22Rv1 (cell line): Measurements from ENCODE around the gene BEX1.
"Not testable (repeated sequence)": the region's sequence is repeated elsewhere in the genome, so short reads cannot be mapped to it uniquely, and the experiment has no call there.

Experiments
- H3K27ac ChIP-seq: fragments of 450-650 bp; 2 replicates; pipeline ENCODE4 v1.5.1; 2017
- ZFX ChIP-seq: fragments of 450-650 bp; IDR thresholded peaks from 2 replicates; pipeline ENCODE4 v1.6.1; 2017; ENCODE audit warnings: antibody characterized with exemption, borderline replicate concordance
- TF ChIP-seq, protein P1 (sequence below): fragments of 450-650 bp; IDR thresholded peaks from 2 replicates; pipeline ENCODE4 v1.5.1; 2017; ENCODE audit warnings: mild to moderate bottlenecking

Gene BEX1

DNA sequence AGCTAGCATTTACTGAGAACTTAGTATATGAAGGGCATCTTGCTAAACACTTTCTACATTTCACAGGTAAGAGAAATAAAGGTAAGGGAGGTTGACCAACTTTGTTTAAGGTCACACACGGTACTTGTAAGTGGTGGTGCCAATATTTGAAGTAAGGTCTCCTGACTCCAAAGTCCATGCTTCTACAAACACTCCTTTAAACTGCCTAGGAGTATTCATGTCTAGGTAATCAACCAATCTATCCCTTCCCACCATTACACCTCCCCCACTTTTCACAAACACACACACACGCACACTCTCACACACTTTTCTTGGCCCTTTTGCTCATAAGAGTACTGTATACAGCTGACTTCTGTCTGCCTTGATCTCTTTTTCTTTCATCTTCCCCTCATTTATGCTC lies 7.1 kb downstream of the BEX1 start:
- TF ChIP-seq ZFX: no peak
- TF ChIP-seq, protein P1, sequence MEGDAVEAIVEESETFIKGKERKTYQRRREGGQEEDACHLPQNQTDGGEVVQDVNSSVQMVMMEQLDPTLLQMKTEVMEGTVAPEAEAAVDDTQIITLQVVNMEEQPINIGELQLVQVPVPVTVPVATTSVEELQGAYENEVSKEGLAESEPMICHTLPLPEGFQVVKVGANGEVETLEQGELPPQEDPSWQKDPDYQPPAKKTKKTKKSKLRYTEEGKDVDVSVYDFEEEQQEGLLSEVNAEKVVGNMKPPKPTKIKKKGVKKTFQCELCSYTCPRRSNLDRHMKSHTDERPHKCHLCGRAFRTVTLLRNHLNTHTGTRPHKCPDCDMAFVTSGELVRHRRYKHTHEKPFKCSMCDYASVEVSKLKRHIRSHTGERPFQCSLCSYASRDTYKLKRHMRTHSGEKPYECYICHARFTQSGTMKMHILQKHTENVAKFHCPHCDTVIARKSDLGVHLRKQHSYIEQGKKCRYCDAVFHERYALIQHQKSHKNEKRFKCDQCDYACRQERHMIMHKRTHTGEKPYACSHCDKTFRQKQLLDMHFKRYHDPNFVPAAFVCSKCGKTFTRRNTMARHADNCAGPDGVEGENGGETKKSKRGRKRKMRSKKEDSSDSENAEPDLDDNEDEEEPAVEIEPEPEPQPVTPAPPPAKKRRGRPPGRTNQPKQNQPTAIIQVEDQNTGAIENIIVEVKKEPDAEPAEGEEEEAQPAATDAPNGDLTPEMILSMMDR: no peak
- peak overlapping the region; percentile 81 for H3K27ac ChIP-seq

- peak overlapping the region; percentile 75 for H3K27ac ChIP-seq
- no peak for TF ChIP-seq ZFX
- TF ChIP-seq, protein P1: no peak
Observed at GRCh38 chrX:103052625-103053024, 11.3 kb downstream of the BEX1 start.

DNA sequence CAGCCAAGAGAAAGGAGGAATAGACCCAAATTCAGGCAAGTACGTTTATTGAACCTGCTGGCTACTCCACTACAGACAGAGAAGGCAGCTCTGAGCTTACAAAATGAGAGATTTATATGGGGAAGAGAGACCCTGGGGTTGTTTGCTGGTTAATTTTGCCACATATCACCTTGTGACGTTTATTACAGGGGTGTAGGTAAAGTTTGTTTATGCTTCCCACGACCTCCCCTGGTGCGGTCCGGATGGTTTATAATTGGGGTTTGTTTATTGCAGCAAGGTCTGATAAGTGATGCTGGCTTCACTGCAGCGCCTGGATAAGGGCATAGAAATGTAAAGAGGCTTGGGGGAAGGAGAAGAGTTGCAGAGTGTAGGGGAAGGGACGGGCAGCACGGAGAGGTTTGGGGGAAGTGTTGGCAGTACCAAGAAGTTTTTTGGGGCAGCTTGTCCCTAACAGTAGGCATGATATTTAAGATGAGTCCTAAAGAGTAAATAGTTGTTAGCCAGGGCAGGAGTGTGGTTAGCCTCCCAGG lies 12.6 kb downstream of the BEX1 start:
- no peak for TF ChIP-seq ZFX
- TF ChIP-seq, protein P1: no peak
- peak overlapping the region; percentile 75 for H3K27ac ChIP-seq

DNA sequence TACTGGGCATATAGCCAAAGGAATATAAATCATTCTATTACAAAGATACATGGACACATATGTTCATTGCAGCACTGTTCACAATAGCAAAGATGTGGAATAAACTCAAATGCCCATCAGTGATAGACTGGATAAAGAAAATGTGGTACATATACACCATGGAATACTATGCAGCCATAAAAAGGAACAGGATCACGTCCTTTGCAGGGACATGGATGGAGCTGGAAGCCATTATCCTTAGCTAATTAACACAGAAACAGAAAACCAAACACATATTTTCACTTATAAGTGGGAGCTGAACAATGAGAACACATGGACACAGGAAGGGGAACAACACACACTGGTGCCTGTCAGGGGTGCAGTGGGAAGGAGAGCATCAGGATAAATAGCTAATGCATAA lies 30.6 kb downstream of the BEX1 start:
- not testable (repeated sequence) for H3K27ac ChIP-seq

DNA sequence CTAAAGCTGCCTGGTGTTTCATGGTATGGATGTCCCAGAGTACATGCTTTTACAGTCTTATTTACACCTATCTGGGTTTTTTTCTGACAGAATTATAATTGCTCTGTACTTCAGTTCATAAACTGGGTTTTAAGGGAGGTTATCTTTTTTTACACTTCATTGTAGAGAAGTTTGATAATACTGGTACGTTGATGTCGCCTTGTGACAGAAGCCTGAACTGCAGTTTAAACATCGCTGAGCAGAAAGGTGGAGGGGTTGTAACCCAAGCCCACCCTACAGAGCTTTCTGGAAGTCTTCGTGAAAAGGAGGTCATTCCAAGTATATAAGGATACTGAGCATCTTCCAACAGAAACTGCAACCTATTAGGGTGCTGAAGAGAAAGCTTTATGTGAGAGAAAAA lies 46.4 kb downstream of the BEX1 start:
- TF ChIP-seq, protein P1: no peak
- TF ChIP-seq ZFX: no peak
- H3K27ac ChIP-seq: no peak overlapping the region

DNA sequence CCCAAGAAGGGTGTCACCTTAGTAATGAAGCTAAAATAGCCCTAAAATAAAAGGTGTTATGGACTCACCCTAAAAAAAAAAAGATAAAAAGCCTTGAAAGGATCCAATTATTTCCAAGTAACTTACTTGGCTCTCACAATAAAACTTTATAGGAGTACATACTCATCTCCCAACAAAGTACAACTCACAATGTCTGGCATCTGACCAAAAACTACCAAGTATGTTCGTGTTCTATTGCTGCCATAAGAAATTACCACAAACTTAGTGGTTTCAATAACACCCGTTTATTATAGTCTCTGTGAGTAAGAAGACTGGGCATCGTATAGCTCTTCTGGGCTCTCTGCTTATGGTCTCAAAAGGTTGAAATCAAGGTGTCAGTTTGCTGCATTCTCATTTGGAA lies 51.0 kb downstream of the BEX1 start:
- TF ChIP-seq ZFX: no peak
- TF ChIP-seq, protein P1: no peak
- no peak overlapping the region for H3K27ac ChIP-seq
